CD14-positive monocyte (primary cell): ENCODE data around the gene RIT1. TPM values are rescaled to one million over a fixed set of nuclear protein-coding genes. Genes with fewer than 3 reads are reported as not detected.

Source experiments
- DNase-seq, 3 donors: peaks; one replicate each; pipeline ENCODE4 v3.0.0-alpha.2; 2011 to 2022
- H2AFZ ChIP-seq: 2 replicates; pipeline ENCODE4 v1.6.0; 2012; ENCODE audit warnings: mild to moderate bottlenecking, low read depth, low read length, inconsistent platforms; ENCODE audit not compliant: insufficient read depth, poor library complexity, severe bottlenecking
- H3K27ac ChIP-seq, 2 donors: 1 replicate in 1 of 2; 2 replicates in 1 of 2; pipeline ENCODE4 v1.5.1; 2012 to 2013; ENCODE audit warnings: low read length in 2 of 2, control low read depth in 1 of 2, inconsistent platforms in 1 of 2, low read depth in 1 of 2, mild to moderate bottlenecking in 1 of 2
- H3K27me3 ChIP-seq, 2 donors: one replicate each; pipeline versions ENCODE4 v1.6.0 to v1.6.1; 2011 to 2013; ENCODE audit warnings: low read length in 2 of 2; ENCODE audit not compliant: control insufficient read depth in 2 of 2, insufficient read depth in 2 of 2
- H3K36me3 ChIP-seq, 2 donors: replicated peaks in 1 of 2; 1 replicate in 1 of 2; 2 replicates in 1 of 2; pipeline versions ENCODE4 v1.5.1 to v1.6.1; 2012 to 2013; ENCODE audit warnings: low read length in 2 of 2, control low read depth in 1 of 2, inconsistent platforms in 1 of 2, mild to moderate bottlenecking in 1 of 2; ENCODE audit not compliant: insufficient read depth in 2 of 2, control insufficient read depth in 1 of 2
- H3K4me1 ChIP-seq, 2 donors: 1 replicate in 1 of 2; 2 replicates in 1 of 2; pipeline versions ENCODE4 v1.5.1 to v1.6.1; 2012 to 2013; ENCODE audit warnings: low read length in 2 of 2, control low read depth in 1 of 2, inconsistent platforms in 1 of 2, mild to moderate bottlenecking in 1 of 2, moderate library complexity in 1 of 2; ENCODE audit not compliant: insufficient read depth in 2 of 2, control insufficient read depth in 1 of 2
- H3K4me2 ChIP-seq: replicated peaks from 2 replicates; pipeline ENCODE3; 2012; ENCODE audit warnings: low read length, moderate library complexity, mild to moderate bottlenecking; ENCODE audit not compliant: poor library complexity, severe bottlenecking; ENCODE audit errors: extremely low read depth
- H3K4me3 ChIP-seq, 3 experiments: fragments of 200-600 bp in 1 of 3; sonication (generic) in 1 of 3; replicated peaks in 1 of 3; 1 replicate in 2 of 3; 2 replicates in 1 of 3; pipeline ENCODE4 v1.5.1; 2011 to 2013; ENCODE audit warnings: low read length in 3 of 3, mild to moderate bottlenecking in 3 of 3, control low read depth in 2 of 3, low read depth in 2 of 3, inconsistent platforms in 1 of 3, moderate library complexity in 1 of 3
- H3K79me2 ChIP-seq: 2 replicates; pipeline ENCODE4 v1.6.0; 2012; ENCODE audit warnings: mild to moderate bottlenecking, control low read depth, inconsistent platforms, low read length, moderate library complexity; ENCODE audit not compliant: insufficient read depth
- H3K9ac ChIP-seq: 2 replicates; pipeline ENCODE4 v1.6.0; 2017; ENCODE audit warnings: low read length, mild to moderate bottlenecking; ENCODE audit not compliant: insufficient read depth, poor library complexity, severe bottlenecking
- H3K9me3 ChIP-seq, 2 donors: replicated peaks in 1 of 2; 1 replicate in 1 of 2; 2 replicates in 1 of 2; pipeline versions ENCODE4 v1.5.1 to v1.6.1; 2012 to 2013; ENCODE audit warnings: low read length in 2 of 2, control low read depth in 1 of 2; ENCODE audit not compliant: control insufficient read depth in 1 of 2, insufficient read depth in 1 of 2
- H4K20me1 ChIP-seq: 2 replicates; pipeline ENCODE4 v1.6.0; 2012; ENCODE audit warnings: mild to moderate bottlenecking, low read length, control low read depth, moderate library complexity; ENCODE audit not compliant: insufficient read depth
- H3K27ac Mint-ChIP-seq, 7 donors: one replicate each; pipeline ENCODE4 v1.8.0; 2020; ENCODE audit warnings: mild to moderate bottlenecking in 7 of 7, mixed read lengths in 7 of 7, moderate library complexity in 6 of 7, inconsistent platforms in 2 of 7
- H3K27me3 Mint-ChIP-seq, 3 donors: one replicate each; pipeline ENCODE4 v1.8.0; 2021 to 2022; ENCODE audit warnings: low read depth in 3 of 3, mild to moderate bottlenecking in 3 of 3, mixed read lengths in 3 of 3, moderate library complexity in 3 of 3, inconsistent platforms in 1 of 3
- H3K36me3 Mint-ChIP-seq, 2 donors: one replicate each; pipeline ENCODE4 v1.8.0; 2020; ENCODE audit warnings: mixed read lengths in 2 of 2, inconsistent platforms in 1 of 2, mild to moderate bottlenecking in 1 of 2
- H3K4me1 Mint-ChIP-seq: one replicate; pipeline ENCODE4 v1.8.0; 2020; ENCODE audit warnings: mild to moderate bottlenecking, mixed read lengths
- H3K4me3 Mint-ChIP-seq, 2 donors: one replicate each; pipeline ENCODE4 v1.8.0; 2020; ENCODE audit warnings: mild to moderate bottlenecking in 2 of 2, mixed read lengths in 2 of 2, moderate library complexity in 1 of 2
- H3K9me3 Mint-ChIP-seq, 7 donors: one replicate each; pipeline ENCODE4 v1.8.0; 2020 to 2022; ENCODE audit warnings: mixed read lengths in 7 of 7, mild to moderate bottlenecking in 6 of 7, moderate library complexity in 6 of 7, inconsistent platforms in 2 of 7
- WGBS: methylation state at CpG from one replicate; pipeline ENCODE4 v1.1.5; 2013; ENCODE audit warnings: missing lambda C conversion rate; ENCODE audit not compliant: insufficient coverage; 5-methylcytosine and 5-hydroxymethylcytosine counted together
- intact Hi-C, 2 donors: fragments of 100-400 bp; cut with micrococcal nuclease; formaldehyde crosslinking; loops; one replicate each; pipeline versions ENCODE4 v1.15.0 to v1.15.1; 2023
- polyA plus RNA-seq, 3 donors: library from polyadenylated mRNA; depleted of rRNA in 1 of 3; unstranded in 2 of 3; stranded (reverse) in 1 of 3; fragments of 300-500 nt in 2 of 3; fragments of >200 nt in 1 of 3; fragmentation: Illumina TruSeq in 2 of 3; gene quantifications; 1 replicate in 2 of 3; 2 replicates in 1 of 3; pipeline ENCODE4 v1.2.3, GENCODE V29; 2012 to 2021
- TF ChIP-seq, protein P1 (sequence below): fragments of 200-600 bp; IDR thresholded peaks from one replicate; pipeline ENCODE4 v1.8.0; 2022; ENCODE audit warnings: antibody characterized with exemption, mild to moderate bottlenecking

RIT1 gene
- polyA plus RNA-seq, 3 donors, result 57.2 to 76.8 (median 69.6) TPM

DNA sequence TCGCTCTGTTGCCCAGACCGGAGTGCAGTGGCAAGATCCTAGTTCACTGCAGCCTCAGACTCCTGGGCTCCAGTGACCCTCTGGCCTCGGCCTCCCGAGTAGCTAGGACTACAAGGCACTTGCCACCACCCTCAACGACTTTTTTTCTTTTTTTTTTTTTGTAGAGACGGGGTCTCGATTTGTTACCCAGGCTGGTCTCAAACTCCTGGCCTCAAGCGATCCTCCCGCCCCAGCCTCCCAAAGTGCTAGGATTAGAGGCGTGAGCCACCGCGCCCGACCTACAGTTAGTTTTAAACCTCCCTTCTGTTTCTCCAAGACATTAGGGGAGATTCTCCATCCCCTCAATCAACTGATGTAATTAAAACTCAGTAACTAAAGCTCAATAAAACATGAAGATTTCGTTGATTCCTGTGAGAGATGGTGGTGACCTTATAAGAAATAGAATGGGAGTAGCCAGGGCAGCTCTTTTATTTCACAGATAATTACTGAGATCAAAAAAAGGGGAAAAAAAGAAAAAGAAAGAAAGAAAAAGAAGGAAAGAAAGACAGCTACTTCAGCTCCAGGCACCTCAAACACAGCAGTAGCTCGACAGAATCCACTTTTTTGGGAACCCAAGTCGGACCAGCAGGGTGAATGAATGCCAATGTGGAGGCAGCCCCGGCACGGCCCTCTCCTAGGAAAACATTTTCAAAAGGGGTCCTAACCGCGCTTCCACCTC, 54.7 kb downstream of the RIT1 start:
- TF ChIP-seq, protein P1, sequence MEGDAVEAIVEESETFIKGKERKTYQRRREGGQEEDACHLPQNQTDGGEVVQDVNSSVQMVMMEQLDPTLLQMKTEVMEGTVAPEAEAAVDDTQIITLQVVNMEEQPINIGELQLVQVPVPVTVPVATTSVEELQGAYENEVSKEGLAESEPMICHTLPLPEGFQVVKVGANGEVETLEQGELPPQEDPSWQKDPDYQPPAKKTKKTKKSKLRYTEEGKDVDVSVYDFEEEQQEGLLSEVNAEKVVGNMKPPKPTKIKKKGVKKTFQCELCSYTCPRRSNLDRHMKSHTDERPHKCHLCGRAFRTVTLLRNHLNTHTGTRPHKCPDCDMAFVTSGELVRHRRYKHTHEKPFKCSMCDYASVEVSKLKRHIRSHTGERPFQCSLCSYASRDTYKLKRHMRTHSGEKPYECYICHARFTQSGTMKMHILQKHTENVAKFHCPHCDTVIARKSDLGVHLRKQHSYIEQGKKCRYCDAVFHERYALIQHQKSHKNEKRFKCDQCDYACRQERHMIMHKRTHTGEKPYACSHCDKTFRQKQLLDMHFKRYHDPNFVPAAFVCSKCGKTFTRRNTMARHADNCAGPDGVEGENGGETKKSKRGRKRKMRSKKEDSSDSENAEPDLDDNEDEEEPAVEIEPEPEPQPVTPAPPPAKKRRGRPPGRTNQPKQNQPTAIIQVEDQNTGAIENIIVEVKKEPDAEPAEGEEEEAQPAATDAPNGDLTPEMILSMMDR, result no peak
- Histone ChIP-seq H3K4me1 (peaks cover 45 to 58% of the 10 kb centered on the region in 2 donors), H3K27ac (peak overlapping the region; percentile 68 to 94), H3K36me3 (peaks cover 24 to 40% of the 10 kb centered on the region in 2 donors), H2AFZ (peak overlapping the region; percentile 96), H4K20me1 (peaks cover 9% of the 10 kb centered on the region), H3K79me2 (peaks cover 62% of the 10 kb centered on the region), H3K9ac (peak overlapping the region; percentile 89), H3K4me3 (peak overlapping the region; percentile 43 to 82 (median 77)), H3K4me2 (peak overlapping the region; percentile 90), H3K9me3 (no peaks in the 10 kb centered on the region), H3K27me3 (no peaks in the 10 kb centered on the region)
- DNase-seq, result no peak
- H3K4me3 Mint-ChIP-seq, result peak overlapping the region; percentile 100
- peaks cover 30 to 35% of the 10 kb centered on the region in 2 donors for H3K36me3 Mint-ChIP-seq
- H3K9me3 Mint-ChIP-seq, result no peaks in the 10 kb centered on the region
- intact Hi-C loops, result no loop called here
- peak overlapping the region; percentile 98 to 100 (median 99) for H3K27ac Mint-ChIP-seq
- 38% methylated on average over 11 of the region's 20 CpGs for WGBS
- peaks cover 0 to 1% (median 0%) of the 10 kb centered on the region in 3 donors for H3K27me3 Mint-ChIP-seq
- peaks cover 42% of the 10 kb centered on the region for H3K4me1 Mint-ChIP-seq

DNA sequence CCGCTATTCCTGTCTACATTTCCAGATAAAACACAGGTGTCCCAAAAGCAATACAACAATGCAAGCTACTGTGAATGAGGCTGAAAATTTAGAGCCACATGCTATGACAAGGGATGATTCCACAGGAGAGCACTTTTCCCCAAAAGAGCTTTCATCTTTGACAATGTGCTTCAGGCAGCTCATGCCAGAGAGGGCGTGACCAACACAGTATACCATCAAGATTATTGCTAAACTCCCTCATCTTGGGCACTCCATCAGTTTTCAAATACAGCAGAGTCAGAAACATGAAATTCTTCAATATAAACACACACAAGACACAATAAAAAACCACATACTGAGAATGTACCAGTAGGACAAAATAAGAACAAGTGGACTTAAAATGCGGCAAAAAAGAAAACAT, 60.8 kb downstream of the RIT1 start:
- Mint-ChIP-seq H3K36me3 (peaks cover 61 to 90% of the 10 kb centered on the region in 2 donors), H3K4me3 (no peak overlapping the region), H3K9me3 (peaks cover 0 to 2% (median 0%) of the 10 kb centered on the region in 7 donors), H3K27ac (peak overlapping the region in 3 of 7 donors; percentile 0 to 33 (median 4)), H3K4me1 (peaks cover 11% of the 10 kb centered on the region), H3K27me3 (peaks cover 0 to 5% (median 0%) of the 10 kb centered on the region in 3 donors)
- intact Hi-C loops, result no loop called here
- H3K79me2 ChIP-seq, result peaks cover 99% of the 10 kb centered on the region
- no peaks in the 10 kb centered on the region for H3K9me3 ChIP-seq
- H4K20me1 ChIP-seq, result peaks cover 67% of the 10 kb centered on the region
- no peak for DNase-seq
- no peak overlapping the region for H3K27ac ChIP-seq
- no peak overlapping the region for H2AFZ ChIP-seq
- no peaks in the 10 kb centered on the region for H3K27me3 ChIP-seq
- H3K9ac ChIP-seq, result no peak overlapping the region
- H3K36me3 ChIP-seq, result peaks cover 54 to 95% of the 10 kb centered on the region in 2 donors
- no peak overlapping the region for H3K4me2 ChIP-seq
- peaks cover 0 to under 1% of the 10 kb centered on the region in 2 donors for H3K4me1 ChIP-seq
- H3K4me3 ChIP-seq, result no peak overlapping the region
- WGBS, result 100% methylated on average over 1 of the region's 3 CpGs
- TF ChIP-seq, protein P1, result no peak
